WTC11 (cell line): ENCODE results near the gene C10orf90. TPM values are rescaled to one million over a fixed set of nuclear protein-coding genes. Genes with fewer than 3 reads are reported as not detected.

Experiments
- ATAC-seq: fragments of 200-7000 bp; cut with Tn5 transposase; 2 replicates; pipeline ENCODE4 v1.10.0; 2021; ENCODE audit warnings: mild to moderate bottlenecking, moderate library complexity
- CTCF ChIA-PET: fragments of 300-600 bp; sonication (Branson Sonifier 250); formaldehyde crosslinking; loops from one replicate; lab custom pipeline; 2021; ENCODE audit warnings: antibody characterized with exemption; lab: Charles Lee
- POLR2A ChIA-PET: fragments of 350-600 bp; sonication (Branson Sonifier 250); formaldehyde crosslinking; loops from one replicate; lab custom pipeline; 2021; ENCODE audit warnings: antibody characterized with exemption; lab: Charles Lee
- DNase-seq: peaks from one replicate; pipeline ENCODE4 v3.0.0; 2021; ENCODE audit warnings: low spot score
- H3K27ac Mint-ChIP-seq: 2 replicates; pipeline ENCODE4 v1.8.0; 2021; ENCODE audit warnings: mixed read lengths
- H3K27me3 Mint-ChIP-seq: 2 replicates; pipeline ENCODE4 v1.8.0; 2021; ENCODE audit warnings: low read depth, mild to moderate bottlenecking, moderate library complexity, mixed read lengths
- H3K36me3 Mint-ChIP-seq: 2 replicates; pipeline ENCODE4 v1.8.0; 2021; ENCODE audit warnings: mixed read lengths
- H3K4me1 Mint-ChIP-seq: 2 replicates; pipeline ENCODE4 v1.8.0; 2022; ENCODE audit warnings: mixed read lengths
- H3K4me3 Mint-ChIP-seq: 2 replicates; pipeline ENCODE4 v1.8.0; 2021; ENCODE audit warnings: mild to moderate bottlenecking, moderate library complexity, mixed read lengths
- H3K9me3 Mint-ChIP-seq: 2 replicates; pipeline ENCODE4 v1.8.0; 2021; ENCODE audit warnings: mixed read lengths
- CREB1 ChIP-seq: sonication (generic); formaldehyde crosslinking; IDR thresholded peaks from 2 replicates; pipeline ENCODE4 v1.8.0; 2023; ENCODE audit warnings: mild to moderate bottlenecking, missing genetic modification reagents
- CTCF ChIP-seq: fragments of 200-600 bp; IDR thresholded peaks from 2 replicates; pipeline ENCODE4 v1.8.0; 2022; ENCODE audit warnings: antibody characterized with exemption
- EMX1 ChIP-seq: fragments of 250-450 bp; sonication (Bioruptor Pico); IDR thresholded peaks from 2 replicates; pipeline ENCODE4 v1.8.0; 2021; ENCODE audit warnings: mild to moderate bottlenecking
- FOXP4 ChIP-seq: sonication (generic); formaldehyde crosslinking; IDR thresholded peaks from 2 replicates; pipeline ENCODE4 v1.8.0; 2022; ENCODE audit warnings: mild to moderate bottlenecking, missing genetic modification reagents
- JUN ChIP-seq: sonication (generic); formaldehyde crosslinking; IDR thresholded peaks from 2 replicates; pipeline ENCODE4 v1.8.0; 2023; ENCODE audit warnings: mild to moderate bottlenecking, missing genetic modification reagents
- MXD4 ChIP-seq: fragments of 250-450 bp; sonication (Bioruptor Pico); IDR thresholded peaks from 2 replicates; pipeline ENCODE4 v1.8.0; 2021; ENCODE audit warnings: mild to moderate bottlenecking, moderate library complexity, borderline replicate concordance
- NFATC4 ChIP-seq: fragments of 250-450 bp; sonication (Bioruptor Pico); IDR thresholded peaks from 2 replicates; pipeline ENCODE4 v1.9.0; 2021; ENCODE audit warnings: mild to moderate bottlenecking
- PRDM15 ChIP-seq: sonication (generic); formaldehyde crosslinking; IDR thresholded peaks from 2 replicates; pipeline ENCODE4 v1.8.0; 2022; ENCODE audit warnings: missing genetic modification reagents
- SOX15 ChIP-seq: fragments of 250-450 bp; sonication (Bioruptor Pico); IDR thresholded peaks from 2 replicates; pipeline ENCODE4 v1.9.0; 2021; ENCODE audit warnings: mild to moderate bottlenecking
- TCF7 ChIP-seq: sonication (generic); formaldehyde crosslinking; IDR thresholded peaks from 2 replicates; pipeline ENCODE4 v1.8.0; 2022; ENCODE audit warnings: mild to moderate bottlenecking, low read depth, missing genetic modification reagents, moderate library complexity
- TEAD4 ChIP-seq: sonication (generic); formaldehyde crosslinking; IDR thresholded peaks from 2 replicates; pipeline ENCODE4 v1.8.0; 2022; ENCODE audit warnings: mild to moderate bottlenecking, missing genetic modification reagents
- USF2 ChIP-seq: sonication (generic); formaldehyde crosslinking; IDR thresholded peaks from 2 replicates; pipeline ENCODE4 v1.8.1; 2023; ENCODE audit warnings: mild to moderate bottlenecking, missing genetic modification reagents, moderate library complexity
- ZMAT4 ChIP-seq: fragments of 250-450 bp; sonication (Bioruptor Pico); IDR thresholded peaks from 2 replicates; pipeline ENCODE4 v1.9.0; 2021; ENCODE audit warnings: mild to moderate bottlenecking
- ZNF121 ChIP-seq: sonication (generic); formaldehyde crosslinking; IDR thresholded peaks from 2 replicates; pipeline ENCODE4 v1.8.0; 2023; ENCODE audit warnings: missing genetic modification reagents
- total RNA-seq: library from RNA; stranded (reverse); gene quantifications from 3 replicates; pipeline ENCODE4 v1.2.3, GENCODE V29; 2021

The C10orf90 gene
- total RNA-seq, 1 experiment from 2014 or later = 0.85 TPM

GRCh38 chr10:126632705-126633104 is 37.8 kb downstream of the C10orf90 start:
- Mint-ChIP-seq H3K4me3 (no peak overlapping the region), H3K27me3 (no peaks in the 10 kb centered on the region; the same call in 1 of the 2 replicates), H3K4me1 (no peaks in the 10 kb centered on the region), H3K36me3 (no peaks in the 10 kb centered on the region)
- ATAC-seq = no peak
- POLR2A ChIA-PET = no interaction called here
- no peak for DNase-seq
- TF ChIP-seq TCF7 (CRISPR knock-in tag) = no peak
- TF ChIP-seq TEAD4 = no peak
- no peak for TF ChIP-seq CTCF
- no peak for TF ChIP-seq ZNF121 (CRISPR knock-in tag)
- TF ChIP-seq, all 79 proteins: peak for 0
- H3K27ac Mint-ChIP-seq = no peak overlapping the region
- H3K9me3 Mint-ChIP-seq = peaks cover 3% of the 10 kb centered on the region; the same call in 1 of the 2 replicates
- CTCF ChIA-PET = no interaction called here

- CTCF ChIA-PET = interaction anchor here (0.7 kb wide), 1 partner anchor 70 kb away, joined by 4 read pairs; no protein-coding TSS in a partner anchor
- POLR2A ChIA-PET = interaction anchor here (0.7 kb wide), 1 partner anchor 251 kb away, joined by 3 read pairs; no protein-coding TSS in a partner anchor
- peaks cover 8% of the 10 kb centered on the region for H3K4me1 Mint-ChIP-seq
- H3K27me3 Mint-ChIP-seq = no peaks in the 10 kb centered on the region; the same call in 1 of the 2 replicates
- ATAC-seq (no peak), DNase-seq (no peak)
- H3K27ac Mint-ChIP-seq = no peak overlapping the region
- H3K36me3 Mint-ChIP-seq = no peaks in the 10 kb centered on the region
- no peak overlapping the region for H3K4me3 Mint-ChIP-seq
- no peak for TF ChIP-seq CREB1 (CRISPR knock-in tag)
- no peak for TF ChIP-seq JUN (CRISPR knock-in tag)
- H3K9me3 Mint-ChIP-seq = no peaks in the 10 kb centered on the region
These were observed 40.4 kb downstream of the C10orf90 start for GRCh38 chr10:126629925-126630624.

GRCh38 chr10:126628746-126629145 is 41.7 kb downstream of the C10orf90 start:
- peaks cover 11% of the 10 kb centered on the region for H3K4me1 Mint-ChIP-seq
- ChIA-PET CTCF (no interaction called here), POLR2A (no interaction called here)
- H3K27ac Mint-ChIP-seq = no peak overlapping the region
- H3K4me3 Mint-ChIP-seq = no peak overlapping the region
- no peaks in the 10 kb centered on the region; the same call in 1 of the 2 replicates for H3K27me3 Mint-ChIP-seq
- H3K36me3 Mint-ChIP-seq = no peaks in the 10 kb centered on the region
- ATAC-seq (no peak), DNase-seq (no peak)
- TF ChIP-seq FOXP4 = no peak
- no peak for TF ChIP-seq MXD4
- TF ChIP-seq TCF7 (CRISPR knock-in tag) = no peak
- TF ChIP-seq PRDM15 (CRISPR knock-in tag) = no peak
- TF ChIP-seq ZMAT4 = no peak
- TF ChIP-seq SOX15 (CRISPR knock-in tag) = no peak
- no peak for TF ChIP-seq NFATC4 (CRISPR knock-in tag)
- no peak for TF ChIP-seq ZNF121 (CRISPR knock-in tag)
- no peak for TF ChIP-seq USF2 (CRISPR knock-in tag)
- no peak for TF ChIP-seq EMX1 (CRISPR knock-in tag)
- no peaks in the 10 kb centered on the region for H3K9me3 Mint-ChIP-seq
